ENCODE data around the gene SYNE3.

The SYNE3 gene

DNA sequence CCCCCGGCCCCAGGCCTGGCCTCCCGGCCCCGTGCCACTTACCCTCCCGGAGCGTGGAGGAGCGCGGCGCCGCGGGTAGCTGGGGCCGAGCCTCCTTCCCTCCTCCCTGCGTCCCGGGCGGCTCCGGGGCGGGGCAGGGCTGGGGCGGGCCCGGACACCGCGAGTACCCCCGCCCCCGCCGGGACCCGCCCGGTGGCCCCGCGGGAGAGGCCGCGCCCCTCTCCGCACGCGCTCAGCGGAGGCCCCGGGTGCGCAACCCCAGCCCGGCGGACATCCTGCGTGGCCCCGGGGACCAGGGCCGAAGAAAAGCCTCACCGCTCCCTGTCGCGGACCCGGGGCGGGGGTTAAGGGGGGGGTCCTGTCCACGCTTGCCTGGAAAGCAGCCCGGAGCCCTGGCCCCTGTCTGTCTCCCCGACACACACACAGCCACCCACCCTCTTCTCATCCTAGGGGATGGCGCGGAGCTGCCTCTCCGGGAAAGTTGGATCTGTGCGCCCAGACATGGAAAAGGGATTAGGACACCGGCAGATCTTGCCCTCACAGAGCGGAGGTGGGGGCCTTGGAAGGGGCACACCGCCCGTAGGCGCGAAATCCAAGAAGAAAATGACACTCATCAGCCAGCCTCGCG is at the start of gene SYNE3:
Gene SYNE3, minus strand, starts transcription at position 97 of the 628 bp plus-strand sequence. CDS start 40,829 bp downstream, outside the sequence.
- peak; percentile 66 for DNase-seq

- DNase-seq, result no peak
Observed at GRCh38 chr14:95564060-95564459, 47.6 kb upstream of the SYNE3 start.

GRCh38 chr14:95562892-95563685 is 46.6 kb upstream of the SYNE3 start:
- no peak for DNase-seq

DNA sequence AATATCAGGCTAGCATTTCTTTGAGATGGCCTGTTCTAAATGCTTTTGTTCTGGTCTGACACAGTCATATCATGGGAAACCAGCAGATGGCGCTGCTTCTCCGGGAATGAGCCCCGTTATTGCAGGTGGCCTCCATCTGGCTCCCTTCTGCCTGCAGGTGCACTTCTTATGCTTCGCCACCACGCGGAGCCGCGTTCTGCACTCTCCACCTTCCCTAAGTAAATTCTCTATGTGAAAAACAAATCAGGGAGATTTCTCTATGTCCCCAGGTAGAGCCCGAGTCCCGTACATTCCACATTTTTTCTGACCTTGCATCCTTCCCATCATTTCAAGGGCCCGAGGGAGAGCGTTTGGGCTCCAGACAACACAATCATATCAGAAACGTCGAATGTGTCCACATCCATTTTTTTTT is 44.6 kb upstream of the SYNE3 start:
- DNase-seq, result peak; percentile 90

DNA sequence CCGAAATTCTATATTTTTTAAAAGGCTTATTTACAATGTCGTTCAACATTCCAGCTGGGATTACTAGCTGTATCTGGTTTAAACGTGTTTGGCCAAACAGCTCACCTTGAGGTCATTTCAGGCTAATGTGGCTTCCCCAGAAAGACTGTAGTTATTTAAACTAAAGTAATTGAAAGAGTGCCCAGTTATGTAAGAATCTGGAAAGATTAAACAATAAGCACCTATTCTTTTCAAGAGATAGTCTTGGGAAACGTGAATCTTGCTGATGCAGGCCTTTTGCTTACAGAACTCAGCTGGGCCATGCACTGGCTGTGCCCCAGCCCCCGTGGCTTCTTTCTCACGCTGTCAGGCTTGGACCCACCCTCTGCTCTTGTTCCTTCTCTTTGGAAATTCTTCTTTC is 42.8 kb upstream of the SYNE3 start:
- no peak for DNase-seq

- DNase-seq, result no peak
Observed at GRCh38 chr14:95557832-95558231, 41.4 kb upstream of the SYNE3 start.

DNA sequence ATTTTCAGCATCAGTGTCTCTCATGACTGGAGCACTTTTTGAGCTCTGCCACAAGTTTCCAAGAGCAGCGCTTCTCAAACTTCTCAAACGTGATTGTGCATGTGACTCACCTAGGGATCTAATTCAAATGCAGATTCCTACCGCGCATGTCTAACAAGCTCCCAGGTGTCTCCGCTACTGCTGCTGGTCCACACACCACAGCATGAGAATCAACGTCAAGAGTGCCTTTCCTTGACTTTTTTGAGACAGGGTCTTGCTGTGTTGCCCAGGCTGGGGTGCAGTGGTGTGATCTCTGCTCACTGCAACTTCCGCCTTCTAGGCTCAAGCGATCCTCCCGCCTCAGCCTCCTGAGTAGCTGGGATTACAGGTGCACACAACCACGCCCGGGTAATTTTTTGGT is 40.8 kb upstream of the SYNE3 start:
- no peak for DNase-seq

- no peak for DNase-seq
Observed at GRCh38 chr14:95555053-95555452, 38.6 kb upstream of the SYNE3 start.

DNA sequence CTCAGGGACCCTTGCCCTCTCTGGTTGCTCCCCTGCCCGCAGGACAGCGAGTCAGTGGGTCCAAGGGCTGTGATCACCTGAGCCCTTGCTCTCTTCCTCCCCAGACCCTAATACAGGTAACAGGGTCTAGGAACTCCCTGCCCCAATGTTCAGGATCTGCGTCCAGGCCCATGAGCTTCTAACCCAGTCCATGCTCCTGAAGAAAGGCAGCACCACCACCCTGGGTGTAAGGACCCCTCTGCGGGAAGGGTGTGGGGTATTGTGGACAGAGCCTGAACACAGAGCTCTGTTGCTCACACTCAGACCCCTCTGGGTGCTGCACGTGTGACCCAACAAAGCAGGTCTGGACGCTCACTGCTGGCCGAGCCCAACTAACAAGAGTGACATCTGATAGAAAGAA is 36.7 kb upstream of the SYNE3 start:
- no peak for DNase-seq

DNA sequence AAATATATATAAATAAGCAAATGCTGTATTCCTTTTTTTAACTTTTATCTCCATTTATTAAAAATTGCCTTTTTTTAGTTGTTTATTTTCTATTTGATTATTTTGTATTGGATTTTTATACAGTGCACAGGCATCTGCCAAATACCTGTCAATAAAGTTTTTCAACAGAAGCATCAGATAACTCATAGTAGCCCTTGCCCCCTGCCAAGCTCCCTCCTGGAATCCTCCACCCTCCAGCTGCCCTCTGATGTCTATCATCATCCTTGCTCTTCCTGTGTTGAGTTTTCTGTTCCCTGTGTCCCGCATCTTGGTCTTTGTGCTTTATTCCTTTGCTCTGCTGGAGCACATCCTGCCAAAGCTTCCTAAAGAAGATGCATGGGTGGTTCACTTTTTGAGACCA is 35.0 kb upstream of the SYNE3 start:
- DNase-seq, result no peak

DNA sequence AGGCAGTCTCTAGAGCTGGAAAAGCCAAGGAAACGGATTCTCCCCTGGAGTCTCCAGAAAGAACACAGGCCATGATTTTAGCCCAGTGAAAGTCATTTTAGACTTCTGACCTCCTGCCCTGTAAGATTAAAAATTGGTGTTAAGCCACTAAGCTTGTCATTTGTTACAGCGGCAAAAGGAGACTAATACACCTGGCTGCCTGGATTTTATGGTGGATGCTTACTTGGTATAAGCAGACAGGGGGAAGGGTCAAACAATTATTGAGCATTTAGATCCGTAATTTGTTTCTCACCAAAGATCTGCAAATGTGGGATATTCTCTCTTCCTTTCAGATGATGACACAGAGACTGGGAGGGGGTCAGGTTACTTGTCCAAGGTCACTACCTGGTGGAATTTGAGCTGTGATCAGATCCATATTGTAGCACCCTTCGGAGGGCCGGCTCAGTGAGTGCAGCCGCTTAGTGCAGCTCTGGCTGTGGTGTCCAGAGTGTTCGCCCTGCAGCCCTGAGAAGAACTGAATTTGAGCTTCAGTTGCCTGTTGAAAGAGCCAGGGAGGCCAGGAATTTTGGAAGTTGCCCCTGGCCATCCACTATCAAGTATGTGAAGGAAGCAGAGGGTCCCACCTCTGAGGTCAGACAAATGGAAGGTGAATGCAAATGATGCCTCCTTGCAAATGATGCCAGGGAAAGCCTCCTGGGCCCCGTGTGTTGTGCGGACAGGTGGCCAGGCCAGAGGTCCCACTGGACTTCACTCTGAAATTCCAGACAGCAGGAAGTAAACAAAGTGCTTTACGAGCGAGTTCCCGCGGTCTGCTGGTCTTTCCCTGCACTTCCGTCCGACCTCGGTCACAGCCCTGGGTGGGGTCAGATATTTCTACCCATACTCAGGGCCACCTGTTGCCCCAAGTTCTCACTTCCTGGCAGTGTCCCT is 33.5 kb upstream of the SYNE3 start:
- no peak for DNase-seq

GRCh38 chr14:95548328-95548929 is 32.0 kb upstream of the SYNE3 start:
- DNase-seq, result no peak

- DNase-seq, result no peak
Observed at GRCh38 chr14:95547626-95548327, 31.3 kb upstream of the SYNE3 start.

DNA sequence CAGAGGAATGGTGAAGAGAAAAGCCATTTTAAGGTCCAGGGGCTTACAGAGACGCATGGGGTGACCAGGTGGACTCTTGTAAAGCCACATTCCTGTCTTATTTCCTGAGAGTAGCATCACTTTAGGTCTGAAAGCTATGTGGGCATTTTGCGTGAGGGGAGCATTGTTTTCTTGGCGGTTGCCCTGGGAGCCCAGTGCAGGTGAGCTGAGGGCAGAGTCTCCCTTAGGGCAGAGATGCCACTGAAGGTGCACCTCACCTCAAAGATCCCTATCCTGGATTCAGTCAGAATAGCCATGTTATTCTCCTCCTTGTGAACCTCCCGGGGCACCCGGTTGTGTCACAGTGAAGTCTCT is 30.8 kb upstream of the SYNE3 start:
- no peak for DNase-seq

DNA sequence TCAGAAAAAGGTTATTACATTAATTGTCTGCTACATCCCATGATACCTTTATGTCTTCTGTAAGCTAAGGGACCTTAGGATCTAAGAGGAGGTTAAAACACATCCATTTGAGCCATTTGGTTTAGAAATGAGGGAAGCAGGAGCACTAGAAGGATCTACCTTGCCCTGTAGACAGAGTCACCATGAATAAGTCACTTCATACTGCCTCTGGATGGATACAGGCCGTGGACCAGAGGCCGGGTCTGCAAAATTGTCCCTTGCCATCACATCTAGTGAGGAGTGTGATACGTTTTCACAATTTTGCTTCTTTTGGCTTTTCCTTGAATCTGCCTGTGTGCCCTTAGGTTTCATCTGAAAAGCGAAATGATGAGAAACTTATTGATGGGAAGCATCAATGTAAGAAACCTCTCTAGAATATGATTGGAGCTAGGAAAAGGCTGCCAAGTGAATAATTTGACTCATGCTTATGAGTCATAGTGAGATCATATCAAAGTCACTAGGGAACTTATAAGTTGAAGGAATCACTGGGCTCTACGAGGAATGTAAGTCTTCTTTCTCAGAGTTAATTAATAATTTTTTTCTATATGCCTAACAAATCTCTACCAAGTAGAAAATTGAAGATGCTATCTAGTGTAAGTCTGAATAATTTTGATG is 29.2 kb upstream of the SYNE3 start:
- no peak for DNase-seq

DNA sequence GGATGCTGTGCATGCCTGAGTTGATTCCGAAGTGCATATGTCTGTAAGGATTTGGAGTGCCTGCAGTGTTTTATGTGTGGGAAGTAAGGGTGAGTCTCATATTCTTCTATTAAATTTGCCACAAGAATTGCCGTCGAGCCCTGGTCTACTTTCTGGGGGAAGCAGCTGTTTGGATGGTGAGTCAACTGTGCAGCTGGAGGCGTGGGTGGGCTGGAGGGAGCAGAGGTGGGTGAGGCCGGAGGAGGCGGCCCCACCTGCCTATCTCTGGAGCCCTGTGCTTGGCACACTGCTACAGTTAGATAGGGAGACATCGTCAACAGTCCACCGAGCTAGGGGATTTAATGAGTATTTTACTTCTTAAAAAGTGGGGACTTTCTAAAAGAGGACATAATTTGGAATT is 28.1 kb upstream of the SYNE3 start:
- peak; percentile 44 for DNase-seq

DNA sequence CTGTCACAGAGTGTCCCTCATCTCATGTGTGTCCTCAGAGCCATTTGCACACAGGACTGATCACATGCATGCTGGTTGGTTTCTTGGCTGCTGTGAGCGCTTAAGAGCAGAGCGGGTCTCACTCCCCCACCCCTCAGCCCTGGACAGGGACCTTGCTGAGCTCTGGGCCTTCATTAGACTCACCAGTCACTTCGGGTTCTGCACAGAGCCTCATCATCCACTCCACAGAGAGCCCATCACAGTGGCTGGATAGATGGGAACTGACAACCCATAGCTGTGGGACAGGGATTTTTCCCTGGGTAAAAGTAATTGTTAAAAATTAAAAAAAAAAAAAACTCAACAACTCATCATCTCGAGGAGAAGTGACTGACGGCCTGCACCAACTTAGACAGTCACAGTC is 26.6 kb upstream of the SYNE3 start:
- no peak for DNase-seq

DNA sequence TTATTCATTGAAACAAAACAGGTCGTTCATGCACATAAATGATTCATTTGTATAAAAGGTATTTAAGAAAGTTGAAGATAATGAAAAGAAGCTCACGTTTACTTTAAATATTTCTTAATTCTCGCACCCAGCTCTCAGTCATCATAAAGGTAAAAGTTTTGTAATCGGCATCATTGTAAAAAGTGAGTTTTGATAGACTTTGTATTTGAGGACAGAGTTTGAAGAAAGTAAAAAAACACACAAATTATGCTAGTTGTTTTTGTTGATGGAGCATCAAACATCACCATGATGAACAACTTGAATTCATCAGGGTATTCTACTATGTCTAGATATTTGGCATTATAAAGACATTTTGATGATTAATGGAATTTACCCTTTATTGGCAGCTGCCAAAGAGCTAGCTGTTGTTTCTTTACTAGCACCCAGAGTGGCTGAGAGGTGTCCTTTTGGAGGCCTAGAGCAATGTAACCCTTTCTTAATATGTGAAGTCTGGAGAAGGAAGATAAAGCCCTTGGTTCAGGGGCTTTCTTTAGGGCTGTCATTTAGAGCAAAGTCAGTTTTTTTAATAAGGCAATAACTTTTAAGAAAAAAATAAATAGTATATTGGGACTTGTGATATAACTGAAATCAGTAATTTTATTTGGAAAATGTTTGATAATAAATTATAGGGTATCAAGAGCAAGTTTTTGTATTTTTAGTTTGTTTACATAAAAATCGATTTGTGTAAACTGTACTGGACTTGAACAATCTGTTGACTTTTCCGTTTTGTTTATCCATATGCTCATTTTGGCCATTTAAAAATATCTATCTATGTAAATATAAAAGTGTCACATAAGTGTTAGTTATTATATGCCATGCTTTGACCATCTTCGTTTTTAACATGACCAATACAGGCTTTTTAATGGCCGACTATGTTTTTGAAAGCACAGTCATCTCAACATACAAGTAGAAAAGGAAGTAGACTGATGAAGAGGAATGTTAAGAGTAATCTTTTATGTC is 25.8 kb upstream of the SYNE3 start:
- DNase-seq, result no peak

- no peak for DNase-seq
Observed at GRCh38 chr14:95541346-95541745, 24.9 kb upstream of the SYNE3 start.

- DNase-seq, result no peak
Observed at GRCh38 chr14:95540236-95540855, 23.9 kb upstream of the SYNE3 start.

Data from femur (tissue), 1 donor.